DND-41 (cell line): ENCODE results near the gene GPC6.

Experiments
- CTCF ChIP-seq: IDR thresholded peaks from 2 replicates; pipeline ENCODE4 v1.5.1; 2012; ENCODE audit warnings: borderline replicate concordance, low read length, moderate library complexity, mild to moderate bottlenecking; ENCODE audit not compliant: poor library complexity, severe bottlenecking; ENCODE audit errors: extremely low read depth
- EZH2 ChIP-seq: IDR thresholded peaks from 3 replicates; pipeline ENCODE4 v1.6.1; 2012; ENCODE audit warnings: borderline replicate concordance, low read depth, mild to moderate bottlenecking, moderate library complexity, low read length, inconsistent platforms; ENCODE audit not compliant: severe bottlenecking

- no peak for TF ChIP-seq CTCF
- TF ChIP-seq EZH2, result no peak
Measured at GRCh38 chr13:93800342-93800741, 573.7 kb downstream of the GPC6 start.
